GM12875 (cell line): ENCODE results near the gene AFAP1.

Source experiments
- H3K4me3 ChIP-seq: one replicate; pipeline ENCODE4 v1.5.1; 2011; ENCODE audit warnings: low read depth, low read length, control low read depth
- CTCF ChIP-seq: IDR thresholded peaks from 2 replicates; pipeline ENCODE4 v1.5.1; 2011; ENCODE audit warnings: low read depth, mild to moderate bottlenecking, control low read depth, inconsistent platforms, low read length, moderate library complexity, borderline replicate concordance; ENCODE audit not compliant: insufficient read depth

AFAP1 gene

GRCh38 chr4:7890635-7891393 is 48.8 kb downstream of the AFAP1 start:
- no peak for TF ChIP-seq CTCF

DNA sequence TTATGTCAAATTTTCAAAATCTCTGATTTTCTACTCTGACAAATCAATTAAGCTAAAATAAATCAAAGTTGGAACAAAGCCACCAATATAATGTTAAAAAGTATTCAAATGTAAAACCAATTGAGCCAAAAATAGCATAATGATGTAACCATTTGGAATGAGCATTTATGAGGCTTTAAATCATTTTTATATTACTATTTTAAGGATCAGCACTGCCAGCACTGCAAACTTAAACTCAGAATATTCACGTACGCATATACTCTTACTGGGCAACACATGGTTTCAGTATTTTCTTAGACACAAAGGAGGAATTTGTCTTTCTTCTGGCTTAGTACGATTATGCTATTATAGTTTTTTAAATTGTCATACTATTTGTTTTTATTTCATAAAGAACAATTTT is 52.2 kb downstream of the AFAP1 start:
- TF ChIP-seq CTCF: no peak
- no peak overlapping the region for H3K4me3 ChIP-seq

More at GRCh38 chr4:7890635-7891393, 48.8 kb downstream of the AFAP1 start:
- no peak overlapping the region for H3K4me3 ChIP-seq

- TF ChIP-seq CTCF: no peak
- no peak overlapping the region for H3K4me3 ChIP-seq
Observed at GRCh38 chr4:7886007-7886973, 53.4 kb downstream of the AFAP1 start.

DNA sequence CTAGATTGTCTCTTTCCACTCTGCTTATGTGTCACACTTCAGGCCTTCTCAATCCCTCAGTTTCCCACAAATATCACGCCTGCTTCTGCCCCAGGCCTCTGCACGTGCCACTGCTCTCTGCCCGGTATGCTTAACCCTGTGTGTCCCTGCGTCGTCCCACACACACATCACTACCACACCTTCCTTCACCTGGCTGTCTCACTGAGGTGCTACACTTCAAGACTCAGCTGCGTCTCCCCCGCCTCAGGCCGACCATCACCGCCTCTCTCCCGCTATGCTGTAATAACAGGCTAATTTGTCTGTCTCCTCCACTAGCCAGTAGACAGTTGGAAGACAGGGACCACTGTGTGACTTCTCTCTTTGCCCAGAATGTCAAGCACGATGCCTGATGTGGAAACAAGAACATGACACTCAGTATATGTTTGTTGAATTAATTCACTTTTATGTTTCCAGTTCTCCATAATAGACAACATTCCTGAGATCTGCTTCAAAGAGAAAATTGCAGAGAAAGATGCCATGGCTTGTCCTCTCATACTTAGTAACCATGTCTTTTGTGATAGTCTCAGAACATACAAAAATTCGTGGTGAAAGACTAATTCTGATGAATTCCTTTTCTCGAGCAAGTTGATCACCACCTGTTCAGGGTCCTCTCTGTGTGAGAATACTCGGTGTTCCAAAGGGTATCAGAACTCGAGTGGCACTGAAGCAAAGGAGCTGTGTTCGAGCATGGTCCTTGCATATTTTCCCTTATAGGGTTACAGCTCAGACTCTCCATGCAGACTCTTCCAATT is 54.2 kb downstream of the AFAP1 start:
- no peak for TF ChIP-seq CTCF
- H3K4me3 ChIP-seq: no peak overlapping the region

- TF ChIP-seq CTCF: no peak
- H3K4me3 ChIP-seq: no peak overlapping the region
Observed at GRCh38 chr4:7880683-7881082, 59.0 kb downstream of the AFAP1 start.

GRCh38 chr4:7879127-7879526 is 60.5 kb downstream of the AFAP1 start:
- no peak for TF ChIP-seq CTCF
- no peak overlapping the region for H3K4me3 ChIP-seq
